ENCODE results near the gene PRKN. TPM values are rescaled to one million over a fixed set of nuclear protein-coding genes. Genes with fewer than 3 reads are reported as not detected.

The PRKN gene
- total RNA-seq, 1 experiment from 2014 or later: 1.2 TPM

GRCh38 chr6:162147281-162147680 is 580.3 kb downstream of the PRKN start:
- Histone ChIP-seq H3K27ac (ENCODE audit: low read depth, low read length, poor library complexity, severe bottlenecking) (no peak overlapping the region), H3K36me3 (ENCODE audit: insufficient read depth, low read length, poor library complexity, severe bottlenecking) (no peaks in the 10 kb centered on the region), H3K9me3 (ENCODE audit: low read depth, low read length, poor library complexity, severe bottlenecking) (no peaks in the 10 kb centered on the region), H3K4me3 (ENCODE audit: low read depth, low read length, poor library complexity, severe bottlenecking) (no peak overlapping the region), H3K27me3 (replicated peaks; ENCODE audit: insufficient read depth, low read depth, low read length, poor library complexity) (no peaks in the 10 kb centered on the region), H3K4me1 (ENCODE audit: insufficient read depth, low read length, poor library complexity, severe bottlenecking) (no peaks in the 10 kb centered on the region)
- TF ChIP-seq, protein P1, sequence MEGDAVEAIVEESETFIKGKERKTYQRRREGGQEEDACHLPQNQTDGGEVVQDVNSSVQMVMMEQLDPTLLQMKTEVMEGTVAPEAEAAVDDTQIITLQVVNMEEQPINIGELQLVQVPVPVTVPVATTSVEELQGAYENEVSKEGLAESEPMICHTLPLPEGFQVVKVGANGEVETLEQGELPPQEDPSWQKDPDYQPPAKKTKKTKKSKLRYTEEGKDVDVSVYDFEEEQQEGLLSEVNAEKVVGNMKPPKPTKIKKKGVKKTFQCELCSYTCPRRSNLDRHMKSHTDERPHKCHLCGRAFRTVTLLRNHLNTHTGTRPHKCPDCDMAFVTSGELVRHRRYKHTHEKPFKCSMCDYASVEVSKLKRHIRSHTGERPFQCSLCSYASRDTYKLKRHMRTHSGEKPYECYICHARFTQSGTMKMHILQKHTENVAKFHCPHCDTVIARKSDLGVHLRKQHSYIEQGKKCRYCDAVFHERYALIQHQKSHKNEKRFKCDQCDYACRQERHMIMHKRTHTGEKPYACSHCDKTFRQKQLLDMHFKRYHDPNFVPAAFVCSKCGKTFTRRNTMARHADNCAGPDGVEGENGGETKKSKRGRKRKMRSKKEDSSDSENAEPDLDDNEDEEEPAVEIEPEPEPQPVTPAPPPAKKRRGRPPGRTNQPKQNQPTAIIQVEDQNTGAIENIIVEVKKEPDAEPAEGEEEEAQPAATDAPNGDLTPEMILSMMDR (conservative IDR thresholded peaks at IDR 0.05; ENCODE audit: low read depth, low read length): no peak
- TF ChIP-seq EZH2 (IDR thresholded peaks at IDR 0.05; ENCODE audit: borderline replicate concordance, low read depth, low read length, poor library complexity, severe bottlenecking): no peak
- POLR2A ChIA-PET (ENCODE audit: low non-redundant PET): no interaction called here
- CTCF ChIA-PET: no interaction called here
- BruUV-seq (replicated peaks): no TSS peak
- no peak for DNase-seq (ENCODE audit: low spot score)
- intact Hi-C loops (cut with micrococcal nuclease; ENCODE audit: unreplicated experiment): no loop called here

DNA sequence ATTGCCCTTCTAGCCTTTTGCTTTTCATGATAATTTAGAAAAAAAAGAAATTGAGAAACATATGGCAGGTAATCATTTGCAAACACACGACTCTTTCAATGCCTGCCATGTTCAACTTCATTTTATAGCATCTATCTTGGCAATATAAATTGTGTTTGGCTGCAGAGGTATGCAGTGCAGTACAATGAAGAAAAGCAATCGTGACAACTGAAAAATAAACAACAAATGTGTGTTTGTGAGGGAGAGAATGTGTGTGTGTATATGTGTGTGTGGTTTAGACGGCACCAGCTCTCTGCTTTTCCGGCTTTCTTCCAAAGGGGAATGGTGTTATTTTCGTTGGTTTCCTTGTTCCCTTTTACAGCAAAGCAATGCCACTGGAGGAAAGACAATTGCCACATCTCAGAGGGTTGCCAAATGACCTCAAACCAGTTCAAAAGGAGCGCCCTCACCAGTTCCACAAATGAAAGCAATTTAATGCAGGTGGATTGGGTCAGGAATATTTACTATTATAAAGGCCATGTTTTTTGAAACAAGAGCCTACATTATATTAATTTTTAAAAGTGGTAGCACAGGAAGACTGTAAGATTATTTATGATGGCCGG is 587.2 kb downstream of the PRKN start:
- ChIA-PET CTCF (no interaction called here), POLR2A (ENCODE audit: low non-redundant PET) (no interaction called here)
- Histone ChIP-seq H3K4me1 (ENCODE audit: insufficient read depth, low read length, poor library complexity, severe bottlenecking) (no peaks in the 10 kb centered on the region), H3K4me3 (ENCODE audit: low read depth, low read length, poor library complexity, severe bottlenecking) (no peak overlapping the region), H3K27me3 (replicated peaks; ENCODE audit: insufficient read depth, low read depth, low read length, poor library complexity) (no peaks in the 10 kb centered on the region), H3K9me3 (ENCODE audit: low read depth, low read length, poor library complexity, severe bottlenecking) (peaks cover 6% of the 10 kb centered on the region), H3K36me3 (ENCODE audit: insufficient read depth, low read length, poor library complexity, severe bottlenecking) (no peaks in the 10 kb centered on the region), H3K27ac (ENCODE audit: low read depth, low read length, poor library complexity, severe bottlenecking) (no peak overlapping the region)
- TF ChIP-seq, protein P1 (conservative IDR thresholded peaks at IDR 0.05; ENCODE audit: low read depth, low read length): no peak
- TF ChIP-seq EZH2 (IDR thresholded peaks at IDR 0.05; ENCODE audit: borderline replicate concordance, low read depth, low read length, poor library complexity, severe bottlenecking): no peak
- no TSS peak for BruUV-seq (replicated peaks)
- intact Hi-C loops (cut with micrococcal nuclease; ENCODE audit: unreplicated experiment): no loop called here
- DNase-seq (ENCODE audit: low spot score): no peak

DNA sequence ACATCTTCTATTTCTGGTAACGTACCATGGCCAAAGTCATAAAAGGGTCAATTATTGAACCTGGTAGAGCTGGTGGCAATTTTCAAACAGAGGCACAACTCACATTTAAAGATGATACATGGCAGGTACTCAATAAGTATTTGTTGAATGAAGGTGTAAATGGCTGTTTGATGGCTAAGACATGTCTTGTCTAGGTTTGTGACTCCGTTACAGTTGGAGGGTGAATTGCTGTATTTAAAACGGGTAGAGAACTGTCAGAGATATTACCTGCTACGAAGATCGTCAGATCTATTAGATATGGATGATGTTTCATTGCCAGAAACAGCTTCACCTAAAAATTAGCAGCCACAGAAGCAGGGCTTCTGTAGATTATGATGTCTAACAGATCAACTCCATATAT is 601.9 kb downstream of the PRKN start:
- Histone ChIP-seq H3K9me3 (ENCODE audit: low read depth, low read length, poor library complexity, severe bottlenecking) (no peaks in the 10 kb centered on the region), H3K27ac (ENCODE audit: low read depth, low read length, poor library complexity, severe bottlenecking) (no peak overlapping the region), H3K4me3 (ENCODE audit: low read depth, low read length, poor library complexity, severe bottlenecking) (no peak overlapping the region), H3K4me1 (ENCODE audit: insufficient read depth, low read length, poor library complexity, severe bottlenecking) (no peaks in the 10 kb centered on the region), H3K36me3 (ENCODE audit: insufficient read depth, low read length, poor library complexity, severe bottlenecking) (no peaks in the 10 kb centered on the region), H3K27me3 (replicated peaks; ENCODE audit: insufficient read depth, low read depth, low read length, poor library complexity) (no peaks in the 10 kb centered on the region)
- no TSS peak for BruUV-seq (replicated peaks)
- intact Hi-C loops (cut with micrococcal nuclease; ENCODE audit: unreplicated experiment): no loop called here
- ChIA-PET CTCF (no interaction called here), POLR2A (ENCODE audit: low non-redundant PET) (no interaction called here)
- no peak for TF ChIP-seq EZH2 (IDR thresholded peaks at IDR 0.05; ENCODE audit: borderline replicate concordance, low read depth, low read length, poor library complexity, severe bottlenecking)
- TF ChIP-seq, protein P1 (conservative IDR thresholded peaks at IDR 0.05; ENCODE audit: low read depth, low read length): no peak
- DNase-seq (ENCODE audit: low spot score): no peak

Data from A673 (cell line).